ENCODE data around the gene S100A2.
A peak's percentile ranks its signal among the peaks of the same experiment; 100 is the strongest.

Gene S100A2

GRCh38 chr1:153552335-153552734 is 13.3 kb downstream of the S100A2 start:
- no peaks in the 10 kb centered on the region for H3K9me3 ChIP-seq (ENCODE audit: insufficient read depth, low read depth, low read length)
- H3K79me1 ChIP-seq (ENCODE audit: low read length): peaks cover 49% of the 10 kb centered on the region
- no peak overlapping the region for H2AFZ ChIP-seq (ENCODE audit: insufficient read depth, low read length, poor library complexity)
- no peak overlapping the region for H2BK5ac ChIP-seq (ENCODE audit: low read depth, low read length, poor library complexity)
- no peak overlapping the region for H2AK5ac ChIP-seq (ENCODE audit: low read length)
- no peak overlapping the region for H3K4me3 ChIP-seq (ENCODE audit: low read depth, low read length)
- no peak overlapping the region for H3K23ac ChIP-seq (ENCODE audit: low read length)
- no peak overlapping the region for H3K14ac ChIP-seq (ENCODE audit: low read length)
- no CpG with 5 or more reads among the region's 8 CpGs for WGBS (ENCODE audit: extremely low coverage, insufficient coverage, insufficient read length)
- H3K79me2 ChIP-seq (ENCODE audit: control insufficient read depth, insufficient read depth, low read length, poor library complexity): peaks cover 14% of the 10 kb centered on the region
- no peak overlapping the region for H3K4ac ChIP-seq (ENCODE audit: low read depth, low read length)
- no peaks in the 10 kb centered on the region for H3K36me3 ChIP-seq (ENCODE audit: control insufficient read depth in 1 of 2, insufficient read depth in 2 of 2, low read length in 2 of 2)
- H4K91ac ChIP-seq (ENCODE audit: low read depth, low read length): peak overlapping the region; percentile 37
- no peaks in the 10 kb centered on the region for H3K27me3 ChIP-seq (ENCODE audit: insufficient read depth, low read length)
- H3K27ac ChIP-seq (ENCODE audit: low read depth, low read length): no peak overlapping the region
- no peak overlapping the region for H4K8ac ChIP-seq (ENCODE audit: low read depth, low read length)
- H3K4me1 ChIP-seq (ENCODE audit: control insufficient read depth in 1 of 2, insufficient read depth in 2 of 2, low read length in 2 of 2): peaks cover 49 to 52% of the 10 kb centered on the region in 2 experiments
- no peak overlapping the region for H4K12ac ChIP-seq (ENCODE audit: low read depth, low read length)
- no peak overlapping the region for H3K9ac ChIP-seq (ENCODE audit: low read length)
- no peak overlapping the region for H2BK12ac ChIP-seq (ENCODE audit: low read length)
- H2BK120ac ChIP-seq (ENCODE audit: insufficient read depth, low read length, poor library complexity): no peak overlapping the region
- no peak overlapping the region for H3K18ac ChIP-seq (ENCODE audit: low read length)
- H3K4me2 ChIP-seq (ENCODE audit: low read length): no peak overlapping the region
- no peak for DNase-seq

DNA sequence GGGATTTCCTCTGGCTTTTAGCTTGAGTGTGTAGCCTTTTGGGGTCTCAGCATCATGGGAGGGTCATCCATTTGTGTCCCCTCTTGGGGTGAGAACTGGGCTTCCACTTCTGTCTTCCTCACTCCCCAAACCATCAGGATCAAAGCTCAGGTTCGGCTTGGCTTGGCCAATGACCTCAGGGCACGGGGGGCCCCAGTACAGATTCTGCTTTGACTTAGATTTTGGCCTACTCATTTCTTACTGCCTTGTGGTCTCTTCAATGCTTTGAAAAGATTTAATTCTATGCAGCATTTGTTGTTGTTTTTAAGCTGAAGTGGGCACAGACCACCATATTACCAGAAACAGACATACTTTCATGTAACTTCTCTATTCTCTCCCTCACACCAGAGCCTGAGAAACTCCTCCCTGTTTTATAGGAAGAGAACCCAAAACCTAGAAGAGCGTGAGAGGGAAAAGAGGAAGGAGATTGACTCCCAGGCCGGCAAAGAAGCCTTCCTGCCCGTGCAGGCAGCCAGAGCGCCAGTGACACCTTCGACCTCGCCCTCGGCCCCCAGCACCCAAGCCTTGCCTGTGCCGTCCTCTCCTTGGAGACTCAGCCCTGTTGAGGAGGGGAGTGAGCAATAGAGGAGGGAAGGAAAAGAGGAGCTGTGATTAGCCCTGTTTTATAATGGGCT is 14.7 kb downstream of the S100A2 start:
- peak overlapping the region; percentile 80 for H3K27ac ChIP-seq (ENCODE audit: low read depth, low read length)
- no CpG with 5 or more reads among the region's 10 CpGs for WGBS (ENCODE audit: extremely low coverage, insufficient coverage, insufficient read length)
- H2AK5ac ChIP-seq (ENCODE audit: low read length): peak overlapping the region; percentile 87
- H4K12ac ChIP-seq (ENCODE audit: low read depth, low read length): no peak overlapping the region
- no peaks in the 10 kb centered on the region for H3K9me3 ChIP-seq (ENCODE audit: insufficient read depth, low read depth, low read length)
- peak overlapping the region; percentile 99 for H2BK120ac ChIP-seq (ENCODE audit: insufficient read depth, low read length, poor library complexity)
- no peak for DNase-seq
- no peak overlapping the region for H3K23ac ChIP-seq (ENCODE audit: low read length)
- H4K8ac ChIP-seq (ENCODE audit: low read depth, low read length): peak overlapping the region; percentile 82
- peak overlapping the region; percentile 100 for H4K91ac ChIP-seq (ENCODE audit: low read depth, low read length)
- H3K4me3 ChIP-seq (ENCODE audit: low read depth, low read length): no peak overlapping the region
- no peak overlapping the region for H3K9ac ChIP-seq (ENCODE audit: low read length)
- peak overlapping the region; percentile 92 for H3K14ac ChIP-seq (ENCODE audit: low read length)
- no peak overlapping the region for H2AFZ ChIP-seq (ENCODE audit: insufficient read depth, low read length, poor library complexity)
- peak overlapping the region; percentile 82 for H3K18ac ChIP-seq (ENCODE audit: low read length)
- peak overlapping the region; percentile 97 for H2BK5ac ChIP-seq (ENCODE audit: low read depth, low read length, poor library complexity)
- no peak overlapping the region for H3K4me2 ChIP-seq (ENCODE audit: low read length)
- peak overlapping the region; percentile 98 for H2BK12ac ChIP-seq (ENCODE audit: low read length)
- peaks cover 14% of the 10 kb centered on the region for H3K79me2 ChIP-seq (ENCODE audit: control insufficient read depth, insufficient read depth, low read length, poor library complexity)
- H3K36me3 ChIP-seq (ENCODE audit: control insufficient read depth in 1 of 2, insufficient read depth in 2 of 2, low read length in 2 of 2): no peaks in the 10 kb centered on the region
- no peaks in the 10 kb centered on the region for H3K27me3 ChIP-seq (ENCODE audit: insufficient read depth, low read length)
- peak overlapping the region; percentile 42 for H3K4ac ChIP-seq (ENCODE audit: low read depth, low read length)
- H3K79me1 ChIP-seq (ENCODE audit: low read length): peaks cover 63% of the 10 kb centered on the region
- H3K4me1 ChIP-seq (ENCODE audit: control insufficient read depth in 1 of 2, insufficient read depth in 2 of 2, low read length in 2 of 2): peaks cover 60% of the 10 kb centered on the region in 2 experiments

GRCh38 chr1:153550398-153550758 is 15.3 kb downstream of the S100A2 start:
- no CpG with 5 or more reads among the region's 4 CpGs for WGBS (ENCODE audit: extremely low coverage, insufficient coverage, insufficient read length)

DNA sequence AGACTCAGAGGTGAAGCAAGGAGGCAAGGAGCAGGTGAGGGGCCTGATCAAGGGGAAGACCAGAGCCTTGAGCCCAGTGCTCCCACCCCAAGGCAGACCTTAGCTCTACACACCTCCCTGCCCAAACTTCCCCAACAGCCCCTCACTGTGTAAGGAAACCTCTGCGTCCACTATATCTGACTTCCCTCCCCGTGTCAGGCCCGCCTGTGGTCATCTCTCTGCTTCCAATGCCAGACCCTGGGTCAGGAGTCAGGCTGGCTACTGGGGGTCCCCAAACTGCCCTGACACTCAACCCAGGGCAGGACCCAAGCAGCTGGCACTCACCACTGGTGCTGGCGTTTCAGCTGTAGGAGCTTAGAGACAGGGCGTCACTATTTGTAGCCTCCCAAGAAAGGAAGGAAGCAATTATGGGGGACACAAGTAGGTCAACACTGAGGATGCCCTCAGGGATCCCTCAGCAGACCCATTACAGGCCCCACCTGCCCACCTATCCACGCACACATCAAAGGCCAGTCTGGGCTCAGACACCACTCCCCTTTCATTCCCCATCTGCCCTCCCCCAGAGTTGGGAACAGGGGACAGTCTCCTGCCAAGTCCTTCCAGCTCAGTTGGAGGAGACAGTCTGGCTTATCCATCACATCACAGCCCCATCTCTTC is 15.8 kb downstream of the S100A2 start:
- Histone ChIP-seq H2AFZ (ENCODE audit: insufficient read depth, low read length, poor library complexity) (peak overlapping the region; percentile 76), H3K4me1 (ENCODE audit: control insufficient read depth in 1 of 2, insufficient read depth in 2 of 2, low read length in 2 of 2) (peaks cover 69% of the 10 kb centered on the region in 2 experiments), H2AK5ac (ENCODE audit: low read length) (peak overlapping the region; percentile 87), H3K79me2 (ENCODE audit: control insufficient read depth, insufficient read depth, low read length, poor library complexity) (peaks cover 15% of the 10 kb centered on the region), H3K4me3 (ENCODE audit: low read depth, low read length) (no peak overlapping the region), H4K8ac (ENCODE audit: low read depth, low read length) (peak overlapping the region; percentile 82), H3K14ac (ENCODE audit: low read length) (peak overlapping the region; percentile 92), H3K9me3 (ENCODE audit: insufficient read depth, low read depth, low read length) (no peaks in the 10 kb centered on the region), H4K91ac (ENCODE audit: low read depth, low read length) (peak overlapping the region; percentile 100), H2BK120ac (ENCODE audit: insufficient read depth, low read length, poor library complexity) (peak overlapping the region; percentile 99), H3K27me3 (ENCODE audit: insufficient read depth, low read length) (no peaks in the 10 kb centered on the region), H2BK12ac (ENCODE audit: low read length) (peak overlapping the region; percentile 98), H3K79me1 (ENCODE audit: low read length) (peaks cover 70% of the 10 kb centered on the region), H3K4me2 (ENCODE audit: low read length) (no peak overlapping the region), H4K12ac (ENCODE audit: low read depth, low read length) (peak overlapping the region; percentile 29), H3K18ac (ENCODE audit: low read length) (peak overlapping the region; percentile 82), H3K9ac (ENCODE audit: low read length) (no peak overlapping the region), H2BK5ac (ENCODE audit: low read depth, low read length, poor library complexity) (peak overlapping the region; percentile 97), H3K4ac (ENCODE audit: low read depth, low read length) (peak overlapping the region; percentile 90), H3K23ac (ENCODE audit: low read length) (no peak overlapping the region), H3K27ac (ENCODE audit: low read depth, low read length) (peak overlapping the region; percentile 80), H3K36me3 (ENCODE audit: control insufficient read depth in 1 of 2, insufficient read depth in 2 of 2, low read length in 2 of 2) (no peaks in the 10 kb centered on the region)
- no CpG with 5 or more reads among the region's 6 CpGs for WGBS (ENCODE audit: extremely low coverage, insufficient coverage, insufficient read length)
- no peak for DNase-seq

More at GRCh38 chr1:153550398-153550758, 15.3 kb downstream of the S100A2 start:
- peak overlapping the region; percentile 82 for H3K18ac ChIP-seq (ENCODE audit: low read length)
- H3K23ac ChIP-seq (ENCODE audit: low read length): no peak overlapping the region
- H2BK5ac ChIP-seq (ENCODE audit: low read depth, low read length, poor library complexity): peak overlapping the region; percentile 97
- no peak overlapping the region for H3K4me3 ChIP-seq (ENCODE audit: low read depth, low read length)
- H2AK5ac ChIP-seq (ENCODE audit: low read length): peak overlapping the region; percentile 87
- no peak for DNase-seq
- no peaks in the 10 kb centered on the region for H3K9me3 ChIP-seq (ENCODE audit: insufficient read depth, low read depth, low read length)
- peaks cover 66% of the 10 kb centered on the region in 2 experiments for H3K4me1 ChIP-seq (ENCODE audit: control insufficient read depth in 1 of 2, insufficient read depth in 2 of 2, low read length in 2 of 2)
- H3K14ac ChIP-seq (ENCODE audit: low read length): peak overlapping the region; percentile 92
- peaks cover 15% of the 10 kb centered on the region for H3K79me2 ChIP-seq (ENCODE audit: control insufficient read depth, insufficient read depth, low read length, poor library complexity)
- peak overlapping the region; percentile 99 for H2BK120ac ChIP-seq (ENCODE audit: insufficient read depth, low read length, poor library complexity)
- H3K27ac ChIP-seq (ENCODE audit: low read depth, low read length): peak overlapping the region; percentile 80
- no peak overlapping the region for H3K9ac ChIP-seq (ENCODE audit: low read length)
- no peak overlapping the region for H4K12ac ChIP-seq (ENCODE audit: low read depth, low read length)
- H2AFZ ChIP-seq (ENCODE audit: insufficient read depth, low read length, poor library complexity): peak overlapping the region; percentile 76
- peak overlapping the region; percentile 100 for H4K91ac ChIP-seq (ENCODE audit: low read depth, low read length)
- H3K27me3 ChIP-seq (ENCODE audit: insufficient read depth, low read length): no peaks in the 10 kb centered on the region
- no peaks in the 10 kb centered on the region for H3K36me3 ChIP-seq (ENCODE audit: control insufficient read depth in 1 of 2, insufficient read depth in 2 of 2, low read length in 2 of 2)
- peaks cover 68% of the 10 kb centered on the region for H3K79me1 ChIP-seq (ENCODE audit: low read length)
- peak overlapping the region; percentile 90 for H3K4ac ChIP-seq (ENCODE audit: low read depth, low read length)
- H4K8ac ChIP-seq (ENCODE audit: low read depth, low read length): peak overlapping the region; percentile 82
- H2BK12ac ChIP-seq (ENCODE audit: low read length): peak overlapping the region; percentile 98
- no peak overlapping the region for H3K4me2 ChIP-seq (ENCODE audit: low read length)
